Measurements from ENCODE around the gene MED31.
"Not testable (repeated sequence)": the region's sequence is repeated elsewhere in the genome, so short reads cannot be mapped to it uniquely, and the experiment has no call there.

The MED31 gene

DNA sequence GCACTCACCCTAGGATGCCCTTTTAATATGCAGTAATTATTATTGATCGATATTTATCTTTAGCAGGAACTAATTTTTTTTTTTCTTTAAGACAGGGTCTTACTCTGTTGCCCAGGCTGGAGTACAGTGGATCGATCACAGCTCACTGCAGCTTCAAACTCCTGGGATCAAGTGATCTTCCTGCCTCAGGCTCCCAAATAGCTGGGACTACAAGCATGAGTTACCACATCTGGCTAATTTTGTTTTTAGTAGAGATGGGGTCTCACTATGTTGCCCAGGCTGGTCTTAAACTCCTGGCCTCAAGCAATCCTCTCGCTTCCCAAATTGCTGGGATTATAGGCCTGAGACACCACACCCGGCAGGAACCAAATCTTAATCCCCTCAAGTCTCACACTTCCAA is 40.2 kb downstream of the MED31 start:
- no peak for DNase-seq

DNA sequence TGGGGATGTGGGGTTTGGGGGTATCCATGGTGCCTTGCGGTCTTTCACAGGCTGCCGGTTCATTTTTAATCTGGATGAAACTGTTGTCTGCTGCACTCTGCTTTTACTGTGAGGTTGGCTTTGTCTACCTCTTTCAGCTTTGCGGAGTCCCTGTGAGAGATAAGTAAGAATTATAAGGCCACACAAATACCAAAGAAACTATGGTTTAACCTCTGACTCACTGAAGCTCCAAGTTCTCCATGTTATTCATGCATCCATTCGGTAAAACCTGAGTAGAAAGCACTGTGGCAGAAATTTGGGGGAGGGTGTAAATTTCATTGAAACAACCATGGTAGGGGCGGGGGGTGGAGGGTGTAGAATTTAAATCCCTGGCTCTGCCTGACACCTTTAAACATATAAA is 41.4 kb downstream of the MED31 start:
- no peak for DNase-seq

DNA sequence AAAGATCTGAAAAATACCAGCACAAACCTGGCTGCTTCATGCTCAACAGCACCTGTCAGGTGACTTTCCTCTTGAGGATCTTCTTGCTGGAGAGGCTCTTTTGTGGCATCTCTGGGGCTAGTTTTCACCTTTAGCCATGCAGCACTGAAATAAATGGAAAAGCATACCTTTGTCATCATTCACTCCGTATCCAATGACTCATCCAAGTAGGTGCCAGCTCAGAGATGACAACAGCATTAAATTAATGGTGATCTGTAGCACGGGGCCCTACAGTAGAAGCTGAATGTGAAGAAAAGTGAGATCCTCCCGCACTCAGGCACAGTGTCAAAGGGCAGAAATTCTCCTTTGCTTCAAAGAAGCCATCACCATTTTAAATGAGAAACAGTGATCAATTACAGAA is 43.1 kb downstream of the MED31 start:
- DNase-seq: no peak

DNA sequence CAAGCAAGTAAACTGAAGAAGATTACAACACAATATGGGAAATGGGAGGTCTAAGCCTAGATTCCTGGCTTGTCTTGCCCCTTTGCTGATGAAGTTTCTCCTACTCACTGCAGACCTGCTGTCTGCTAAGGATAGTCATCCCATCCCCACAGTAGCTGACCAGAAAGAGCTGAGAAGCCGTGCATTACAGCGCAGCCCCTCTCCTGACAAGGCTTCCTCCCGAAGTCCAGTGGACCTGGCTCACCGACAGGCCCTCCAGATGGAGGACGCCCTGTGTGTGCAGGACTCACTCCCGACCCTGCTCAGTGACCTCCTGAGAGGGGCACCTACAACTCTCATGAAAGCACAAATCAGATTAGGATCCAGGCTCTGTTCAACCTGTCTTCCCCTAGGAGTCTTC is 46.3 kb downstream of the MED31 start:
- no peak for DNase-seq

- no peak for DNase-seq
Measured at GRCh38 chr17:6603744-6604325, 47.6 kb downstream of the MED31 start.

GRCh38 chr17:6602141-6602540 is 49.3 kb downstream of the MED31 start:
- no peak for DNase-seq

GRCh38 chr17:6599364-6599763 is 52.0 kb downstream of the MED31 start:
- no peak for DNase-seq

GRCh38 chr17:6597727-6598126 is 53.7 kb downstream of the MED31 start:
- no peak for DNase-seq

DNA sequence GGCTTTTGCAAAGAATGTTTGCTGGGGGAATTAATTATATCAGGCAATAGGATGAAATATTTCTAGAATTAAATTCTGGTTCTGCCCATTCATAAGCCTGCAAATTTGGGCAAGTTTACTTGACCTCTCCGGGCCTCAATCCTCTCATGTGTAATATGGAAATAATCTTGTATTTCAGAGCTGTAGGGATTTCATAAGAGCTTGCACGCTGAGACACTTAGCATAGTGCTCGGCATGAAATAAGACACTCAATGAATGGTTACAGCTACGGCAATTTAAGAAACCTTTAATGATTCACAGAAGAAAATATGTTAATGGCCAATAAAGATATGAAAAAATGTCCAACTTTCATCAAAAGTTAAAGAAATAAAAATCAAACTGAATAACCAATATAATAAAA is 54.5 kb downstream of the MED31 start:
- no peak for DNase-seq

DNA sequence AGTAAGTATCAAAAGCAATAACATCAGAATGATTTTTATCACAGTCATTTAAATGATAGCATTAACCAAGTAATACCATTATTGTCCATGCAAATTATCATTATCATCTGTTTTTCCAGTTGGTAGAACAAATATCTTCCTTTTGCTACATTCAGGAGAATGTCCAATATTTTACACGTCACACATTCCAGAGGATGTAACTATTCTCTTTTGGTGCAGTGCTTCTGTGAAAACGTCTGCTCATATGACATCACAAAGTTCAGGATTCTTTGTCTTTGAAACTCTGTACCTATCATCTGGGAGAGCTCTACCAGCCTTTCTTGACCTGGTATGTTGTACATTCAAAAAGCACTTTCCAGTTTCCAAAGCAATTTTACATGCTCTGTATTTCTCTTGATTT is 54.9 kb downstream of the MED31 start:
- no peak for DNase-seq

- no peak for DNase-seq
Measured at GRCh38 chr17:6596081-6596480, 55.3 kb downstream of the MED31 start.

GRCh38 chr17:6593371-6593770 is 58.0 kb downstream of the MED31 start:
- not testable (repeated sequence) for DNase-seq

All from activated T-cell treated with anti-CD3 and anti-CD28 coated beads, Interleukin-2, amount 50 U/mL, for 48 hours (primary cell).